Measurements from ENCODE around the gene AKT2. TPM values are rescaled to one million over a fixed set of nuclear protein-coding genes. Genes with fewer than 3 reads are reported as not detected.

Gene AKT2
- total RNA-seq, 1 experiment from 2014 or later: 39.3 TPM

- DNase-seq (ENCODE audit: extremely low read depth, low read depth): no peak
Measured at GRCh38 chr19:40255619-40256166, 29.5 kb downstream of the AKT2 start.

DNA sequence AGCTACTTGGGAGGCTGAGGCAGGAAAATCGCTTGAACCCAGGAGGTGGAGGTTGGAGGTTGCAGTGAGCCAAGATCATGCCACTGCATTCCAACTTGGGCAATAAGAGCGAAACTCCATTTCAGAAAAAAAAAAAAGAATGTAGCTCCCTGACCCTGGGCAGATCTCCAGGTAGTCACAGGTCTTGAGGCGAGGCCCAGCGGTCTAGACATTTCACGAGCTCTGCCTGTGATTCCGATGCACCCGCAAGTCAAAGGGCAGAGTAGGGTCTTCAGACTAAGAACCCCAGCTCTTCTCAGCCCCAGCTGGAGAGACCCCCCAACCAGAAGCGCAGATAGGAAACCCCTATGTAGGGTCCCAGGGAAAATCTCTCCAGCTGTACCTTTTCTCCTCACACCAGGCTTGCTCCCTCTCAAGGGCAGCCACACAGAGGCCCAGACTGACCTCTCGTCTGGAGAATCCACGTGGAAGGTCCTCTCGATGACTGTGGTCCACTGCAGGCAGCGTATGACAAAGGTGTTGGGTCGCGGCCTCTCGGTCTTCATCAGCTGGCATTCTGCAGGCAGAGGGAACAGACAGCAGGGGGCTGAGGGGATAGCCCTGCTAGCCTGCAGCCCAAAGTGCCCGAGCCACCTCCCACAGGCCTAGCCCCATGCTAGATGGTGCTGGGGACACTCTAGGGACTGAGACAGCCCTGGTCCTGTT lies 30.3 kb downstream of the AKT2 start:
- no peak for DNase-seq (ENCODE audit: extremely low read depth, low read depth)

DNA sequence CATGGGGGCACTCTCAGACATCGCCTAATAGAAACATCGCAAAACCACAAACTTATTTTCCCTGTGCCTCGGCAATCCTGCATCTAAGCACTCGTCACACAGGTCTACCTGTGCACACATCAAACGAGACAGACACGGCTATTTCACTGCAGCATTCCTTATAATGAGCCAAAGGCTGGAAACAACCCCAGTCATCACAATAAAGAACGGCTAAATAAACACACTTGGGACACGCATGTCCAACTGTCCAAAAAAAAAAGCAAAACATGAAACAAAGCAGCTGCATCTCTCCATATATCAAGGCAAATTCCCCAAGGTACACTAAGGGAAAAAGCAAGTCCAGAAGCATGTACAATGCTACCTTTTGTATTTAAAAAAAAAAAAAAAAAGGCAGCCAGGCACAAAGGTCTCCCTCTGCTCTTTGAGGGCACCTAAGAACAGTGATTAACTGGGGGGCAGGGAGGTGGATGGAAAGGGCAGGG lies 31.5 kb downstream of the AKT2 start:
- DNase-seq (ENCODE audit: extremely low read depth, low read depth): no peak

DNA sequence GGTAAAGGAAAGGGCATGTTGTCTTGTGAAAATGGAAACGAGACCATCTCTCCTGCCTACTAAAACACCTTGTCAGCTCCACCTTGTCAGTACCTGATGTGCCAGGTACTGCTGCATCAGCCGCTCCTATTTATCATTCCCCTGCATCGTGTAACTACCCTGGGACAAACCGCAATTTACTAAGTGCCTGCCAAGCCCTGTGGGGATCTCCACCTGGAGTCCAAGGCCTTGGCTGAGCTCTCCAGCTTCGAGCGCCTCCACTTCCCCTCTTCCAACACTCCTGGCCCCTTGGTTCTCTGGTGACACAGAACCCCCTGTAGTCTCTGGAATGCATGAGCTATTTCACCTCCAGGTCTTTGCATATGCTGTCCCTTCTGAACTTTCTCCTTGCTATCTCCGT lies 32.8 kb downstream of the AKT2 start:
- no peak for DNase-seq (ENCODE audit: extremely low read depth, low read depth)

- DNase-seq (ENCODE audit: extremely low read depth, low read depth): no peak
Measured at GRCh38 chr19:40251991-40252390, 33.2 kb downstream of the AKT2 start.

- no peak for DNase-seq (ENCODE audit: extremely low read depth, low read depth)
Measured at GRCh38 chr19:40251244-40251643, 33.9 kb downstream of the AKT2 start.

DNA sequence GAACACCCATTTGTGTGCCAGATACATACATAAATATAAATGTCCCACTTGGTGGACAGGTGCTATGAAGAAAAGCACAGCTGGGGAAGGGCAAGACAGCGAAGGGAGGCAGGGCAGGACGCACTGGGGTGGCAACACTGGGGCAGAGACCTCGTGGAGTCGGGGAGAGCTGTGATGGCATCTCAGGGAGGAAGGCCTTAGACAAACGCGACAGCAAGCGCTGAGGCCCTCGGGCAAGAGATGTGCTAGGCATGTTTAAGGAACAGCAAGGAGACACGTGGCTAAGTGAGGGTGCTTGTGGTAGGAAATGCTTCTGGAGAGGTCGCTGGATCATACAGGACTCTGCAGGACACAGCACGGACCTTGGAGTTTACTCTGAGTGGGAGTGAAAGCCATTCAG lies 35.4 kb downstream of the AKT2 start:
- DNase-seq (ENCODE audit: extremely low read depth, low read depth): no peak

DNA sequence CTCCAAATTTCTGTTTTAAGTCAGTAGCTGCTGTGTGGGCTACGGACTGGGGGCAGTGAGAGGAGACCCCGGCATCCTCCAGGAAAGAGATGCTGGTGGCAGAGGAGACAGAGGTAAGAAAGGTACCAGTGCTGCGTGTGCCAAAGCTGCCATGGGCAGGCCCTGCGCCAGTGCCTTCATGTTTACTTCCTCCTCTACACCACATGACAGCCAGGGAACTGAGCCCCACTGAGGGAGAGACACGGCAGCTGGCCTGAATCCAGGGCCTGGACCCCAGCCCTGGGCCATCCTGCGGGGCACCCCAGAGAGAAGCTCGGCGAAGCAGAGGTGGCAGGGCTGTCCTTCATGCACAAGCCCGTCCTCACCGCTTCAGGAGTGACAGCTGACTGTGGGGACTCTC lies 35.9 kb downstream of the AKT2 start:
- DNase-seq (ENCODE audit: extremely low read depth, low read depth): no peak

GRCh38 chr19:40247735-40248262 lies 37.3 kb downstream of the AKT2 start:
- no peak for DNase-seq (ENCODE audit: extremely low read depth, low read depth)

GRCh38 chr19:40247178-40247577 lies 38.0 kb downstream of the AKT2 start:
- no peak for DNase-seq (ENCODE audit: extremely low read depth, low read depth)

- no peak for DNase-seq (ENCODE audit: extremely low read depth, low read depth)
Measured at GRCh38 chr19:40246292-40247073, 38.7 kb downstream of the AKT2 start.

DNA sequence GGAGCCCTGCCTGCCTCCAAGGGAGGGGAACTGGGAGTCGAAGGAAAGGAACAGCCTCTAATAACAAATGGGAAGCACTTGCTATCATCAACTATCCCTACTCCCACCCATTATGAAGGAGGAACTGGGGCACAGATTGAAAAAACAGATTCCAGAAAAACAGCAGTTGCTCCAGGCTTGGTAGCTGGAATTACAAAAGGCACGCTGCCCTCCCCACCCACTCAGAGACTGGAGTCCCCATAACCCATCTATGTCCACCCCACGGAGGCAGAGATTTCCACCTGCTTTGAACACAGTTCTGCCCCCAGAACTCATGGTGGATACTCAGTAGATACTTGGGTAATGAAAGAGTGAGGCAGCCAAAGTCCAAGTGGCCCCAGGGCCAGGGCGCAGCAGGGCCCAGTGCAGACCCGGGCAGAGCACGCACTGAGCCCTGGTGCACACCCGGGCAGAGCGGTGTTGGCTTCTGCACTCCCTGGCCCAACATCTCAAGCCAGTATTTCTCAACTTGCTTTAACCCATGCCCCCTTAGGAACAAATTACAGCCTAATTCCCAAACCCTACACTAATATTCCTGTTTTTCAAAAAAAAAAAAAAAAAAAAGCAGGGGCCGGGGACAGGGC lies 39.5 kb downstream of the AKT2 start:
- no peak for DNase-seq (ENCODE audit: extremely low read depth, low read depth)

DNA sequence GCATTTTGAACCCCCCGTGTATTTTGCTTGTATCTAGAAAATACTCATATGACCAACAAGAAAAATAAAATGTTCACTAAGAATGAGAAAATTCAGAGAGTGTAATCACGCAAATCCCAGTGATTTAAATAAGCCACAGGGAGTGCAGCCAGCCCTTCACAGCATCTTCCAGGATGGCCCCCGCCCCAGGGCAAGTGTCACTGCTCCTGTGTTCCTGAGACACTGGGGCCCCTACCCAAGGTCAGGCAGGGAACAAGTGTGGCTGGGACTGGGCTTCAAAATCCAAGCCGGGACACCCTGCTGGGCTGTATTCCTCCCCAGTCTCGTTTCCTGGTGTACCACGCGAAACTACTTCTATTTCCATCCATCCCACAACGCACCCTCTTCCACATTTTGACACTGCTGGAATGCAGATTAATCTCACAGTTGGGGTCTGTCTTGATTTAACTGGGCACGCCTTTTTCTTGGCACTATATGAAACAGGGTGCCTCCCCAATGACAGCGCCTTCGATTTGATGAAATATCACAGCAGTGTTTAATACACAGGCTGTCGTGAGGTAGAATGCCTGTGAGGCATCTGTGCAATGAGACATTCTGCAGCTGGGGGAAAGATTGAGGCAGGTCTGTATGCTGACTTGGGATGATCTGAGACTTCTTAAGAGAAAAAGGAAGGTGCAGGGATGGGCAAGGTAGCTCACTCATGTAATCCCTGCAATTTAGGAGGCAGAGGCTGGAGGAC lies 40.4 kb downstream of the AKT2 start:
- no peak for DNase-seq (ENCODE audit: extremely low read depth, low read depth)

GRCh38 chr19:40243181-40243580 lies 42.0 kb downstream of the AKT2 start:
- no peak for DNase-seq (ENCODE audit: extremely low read depth, low read depth)

GRCh38 chr19:40242480-40242879 lies 42.7 kb downstream of the AKT2 start:
- DNase-seq (ENCODE audit: extremely low read depth, low read depth): no peak

DNA sequence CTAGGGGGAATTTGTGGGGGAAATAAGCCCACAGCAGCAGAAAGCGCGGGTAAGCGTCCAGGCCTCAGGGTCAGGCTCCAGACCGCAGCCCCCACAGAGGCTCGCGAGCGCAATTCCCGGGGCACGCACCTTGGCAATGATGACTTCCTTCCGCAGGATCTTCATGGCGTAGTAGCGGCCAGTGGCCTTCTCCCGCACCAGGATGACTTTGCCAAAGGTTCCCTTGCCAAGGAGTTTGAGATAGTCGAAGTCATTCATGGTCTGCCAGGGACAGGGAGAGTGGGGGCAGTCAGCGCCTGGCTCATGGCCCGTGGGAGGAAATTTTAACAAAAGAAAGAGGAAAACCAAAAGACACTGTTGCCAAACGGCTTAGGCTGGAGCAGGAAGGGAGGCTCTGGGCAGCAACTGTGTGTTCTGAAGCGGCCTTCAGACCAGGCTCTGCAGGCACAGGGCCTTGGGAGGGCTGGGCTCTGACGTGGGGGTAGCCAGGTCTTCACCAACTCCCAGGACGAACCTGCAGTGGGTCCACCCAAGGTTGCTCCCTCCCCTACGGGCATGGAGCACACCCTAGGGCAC lies 43.2 kb downstream of the AKT2 start:
- no peak for DNase-seq (ENCODE audit: extremely low read depth, low read depth)

DNA sequence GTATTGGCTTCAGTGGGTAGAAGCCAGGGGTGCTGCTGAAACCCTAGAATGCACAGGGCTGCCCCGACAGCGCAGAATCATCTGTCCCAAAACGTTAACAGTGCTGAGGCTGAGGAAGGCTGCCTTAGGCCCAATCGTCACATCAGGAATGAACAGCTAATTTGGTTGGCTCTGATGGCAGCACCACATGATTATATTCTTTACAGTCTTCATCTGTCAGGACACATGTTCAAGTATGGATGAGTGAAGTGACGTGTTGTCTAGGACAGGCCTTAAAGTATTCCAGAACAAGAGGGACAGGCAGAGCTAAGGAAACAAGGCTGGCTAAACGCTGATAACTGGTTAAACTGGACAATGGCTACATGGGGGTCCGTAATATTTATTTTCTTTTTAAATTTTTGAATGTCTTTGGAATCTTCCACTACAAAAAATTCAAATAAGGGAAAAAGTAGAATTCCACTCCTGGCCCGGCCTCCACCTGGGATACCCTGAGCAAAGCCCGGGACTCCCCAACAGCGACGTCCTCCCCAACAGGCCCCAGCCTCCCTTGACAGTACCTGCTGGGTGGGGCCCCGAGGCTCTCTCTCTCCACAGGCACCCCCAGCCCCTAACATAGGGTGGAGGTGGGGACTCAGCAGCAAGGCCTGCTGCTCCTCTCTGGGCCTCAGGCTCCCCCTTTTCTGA lies 43.9 kb downstream of the AKT2 start:
- no peak for DNase-seq (ENCODE audit: extremely low read depth, low read depth)

DNA sequence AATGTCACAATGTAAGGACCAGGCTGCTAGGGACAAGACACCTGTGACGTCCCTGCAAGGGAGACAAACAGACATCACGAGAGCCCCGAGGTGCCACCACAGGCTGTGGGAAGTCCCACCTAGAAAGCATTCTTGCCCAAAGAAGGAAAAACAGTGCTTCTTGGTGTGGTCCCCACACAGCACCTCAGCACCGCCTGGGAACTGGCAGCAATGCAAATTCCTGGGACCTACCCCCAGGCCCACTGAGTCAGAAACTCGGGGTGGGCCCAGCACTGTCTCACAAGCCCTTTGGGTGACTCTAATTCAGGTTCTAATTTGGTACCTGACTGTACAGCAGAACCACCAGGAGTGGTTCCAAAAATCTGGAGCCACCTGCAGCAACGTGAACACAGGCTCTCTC lies 44.8 kb downstream of the AKT2 start:
- no peak for DNase-seq (ENCODE audit: extremely low read depth, low read depth)

DNA sequence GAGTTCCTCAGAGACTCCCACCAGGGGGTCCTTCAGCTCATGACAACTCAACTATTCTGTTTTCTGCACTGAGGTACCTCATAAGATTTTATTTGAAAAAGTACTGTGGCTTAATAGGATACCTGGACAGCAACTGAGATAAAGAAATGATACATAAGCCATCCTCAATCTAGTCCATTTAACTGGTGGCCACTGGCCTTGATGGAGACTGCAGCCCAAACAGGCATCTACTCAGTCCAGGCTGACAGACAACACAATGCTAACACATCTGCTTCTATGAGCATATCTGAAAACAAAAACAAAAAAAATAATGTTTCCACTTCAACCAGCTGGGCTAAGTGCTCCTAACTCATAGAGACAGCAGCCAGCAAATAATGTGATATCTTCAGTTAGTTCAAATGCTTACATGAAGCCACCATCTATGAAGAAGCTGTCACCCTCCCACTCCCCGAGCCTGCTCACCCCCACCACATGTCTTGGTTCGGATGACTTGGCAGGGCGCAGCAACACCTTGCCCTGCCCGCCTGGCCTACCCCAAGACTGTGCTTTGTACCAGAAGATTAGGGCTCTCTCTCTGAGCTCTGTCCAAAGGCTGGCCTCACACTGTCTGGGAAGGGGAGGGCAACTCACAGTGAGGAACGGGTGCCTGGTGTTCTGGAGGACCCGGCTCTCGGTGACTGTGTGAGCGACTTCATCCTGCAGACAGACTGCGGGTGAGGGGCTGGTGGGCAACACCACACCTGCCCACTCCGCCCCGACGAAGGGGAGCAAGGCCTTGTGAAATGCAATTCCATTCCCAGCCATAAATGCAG lies 45.5 kb downstream of the AKT2 start:
- no peak for DNase-seq (ENCODE audit: extremely low read depth, low read depth)

All from NCI-H460 (cell line).